MM.1S (cell line): ENCODE measurements around the gene APOC1.
A peak's percentile ranks its signal among the peaks of the same experiment; 100 is the strongest.

Experiments
- DNase-seq: peaks from one replicate; pipeline ENCODE4 v3.0.0-alpha.2; 2015
- H2AFZ ChIP-seq: fragments of 300-600 bp; sonication (generic); 2 replicates; pipeline ENCODE4 v1.6.0; 2016; ENCODE audit warnings: antibody characterized with exemption, low read length
- H3F3A ChIP-seq: fragments of 300-600 bp; sonication (generic); 2 replicates; pipeline ENCODE4 v1.6.1; 2016; ENCODE audit warnings: mild to moderate bottlenecking, antibody characterized with exemption, low read length, moderate library complexity, mixed read lengths; ENCODE audit not compliant: insufficient read depth
- H3K27ac ChIP-seq: fragments of 300-600 bp; sonication (generic); 2 replicates; pipeline ENCODE4 v1.5.1; 2016; ENCODE audit warnings: mild to moderate bottlenecking, low read length
- H3K27me3 ChIP-seq: fragments of 300-600 bp; sonication (generic); replicated peaks from 2 replicates; pipeline ENCODE4 v1.6.0; 2016; ENCODE audit warnings: low read length; ENCODE audit not compliant: insufficient read depth
- H3K36me3 ChIP-seq: fragments of 300-600 bp; sonication (generic); replicated peaks from 2 replicates; pipeline ENCODE4 v1.6.1; 2016; ENCODE audit warnings: mild to moderate bottlenecking, low read length, mixed read lengths; ENCODE audit not compliant: insufficient read depth
- H3K4me1 ChIP-seq: fragments of 300-600 bp; sonication (generic); 2 replicates; pipeline ENCODE4 v1.6.1; 2016; ENCODE audit warnings: low read length, mixed read lengths
- H3K4me2 ChIP-seq: fragments of 300-600 bp; sonication (generic); 2 replicates; pipeline ENCODE4 v1.6.0; 2016; ENCODE audit warnings: low read depth, low read length
- H3K4me3 ChIP-seq: fragments of 300-600 bp; sonication (generic); 2 replicates; pipeline ENCODE4 v1.5.1; 2016; ENCODE audit warnings: low read length, mixed read lengths
- H3K79me2 ChIP-seq: fragments of 300-600 bp; sonication (generic); 2 replicates; pipeline ENCODE4 v1.6.1; 2016; ENCODE audit warnings: mixed run types, low read length, mixed read lengths
- H3K9ac ChIP-seq: fragments of 300-600 bp; sonication (generic); 2 replicates; pipeline ENCODE4 v1.6.1; 2016; ENCODE audit warnings: low read length, mixed read lengths
- H3K9me2 ChIP-seq: fragments of 300-600 bp; sonication (generic); replicated peaks from 2 replicates; pipeline ENCODE4 v1.6.1; 2016; ENCODE audit warnings: mild to moderate bottlenecking, low read length, mixed read lengths; ENCODE audit not compliant: insufficient read depth
- H3K9me3 ChIP-seq: fragments of 300-600 bp; sonication (generic); replicated peaks from 2 replicates; pipeline ENCODE4 v1.6.1; 2016; ENCODE audit warnings: mild to moderate bottlenecking, low read length, mixed read lengths; ENCODE audit not compliant: insufficient read depth
- H4K20me1 ChIP-seq: fragments of 300-600 bp; sonication (generic); 2 replicates; pipeline ENCODE4 v1.6.1; 2016; ENCODE audit warnings: mild to moderate bottlenecking, low read length, moderate library complexity, mixed read lengths; ENCODE audit not compliant: insufficient read depth
- EZH2 ChIP-seq: fragments of 300-600 bp; sonication (generic); optimal IDR thresholded peaks from 2 replicates; pipeline ENCODE3; 2017; ENCODE audit warnings: low read depth, mild to moderate bottlenecking, antibody characterized with exemption, low read length, mixed read lengths
- EZH2phosphoT487 ChIP-seq: fragments of 300-600 bp; sonication (generic); IDR thresholded peaks from 2 replicates; pipeline ENCODE4 v1.6.1; 2018; ENCODE audit warnings: antibody characterized with exemption, low read length
- TF ChIP-seq, protein P1 (sequence below): fragments of 300-600 bp; sonication (generic); IDR thresholded peaks from 2 replicates; pipeline ENCODE4 v1.5.1; 2016; ENCODE audit warnings: antibody characterized with exemption, low read length, mixed read lengths

Gene APOC1

DNA sequence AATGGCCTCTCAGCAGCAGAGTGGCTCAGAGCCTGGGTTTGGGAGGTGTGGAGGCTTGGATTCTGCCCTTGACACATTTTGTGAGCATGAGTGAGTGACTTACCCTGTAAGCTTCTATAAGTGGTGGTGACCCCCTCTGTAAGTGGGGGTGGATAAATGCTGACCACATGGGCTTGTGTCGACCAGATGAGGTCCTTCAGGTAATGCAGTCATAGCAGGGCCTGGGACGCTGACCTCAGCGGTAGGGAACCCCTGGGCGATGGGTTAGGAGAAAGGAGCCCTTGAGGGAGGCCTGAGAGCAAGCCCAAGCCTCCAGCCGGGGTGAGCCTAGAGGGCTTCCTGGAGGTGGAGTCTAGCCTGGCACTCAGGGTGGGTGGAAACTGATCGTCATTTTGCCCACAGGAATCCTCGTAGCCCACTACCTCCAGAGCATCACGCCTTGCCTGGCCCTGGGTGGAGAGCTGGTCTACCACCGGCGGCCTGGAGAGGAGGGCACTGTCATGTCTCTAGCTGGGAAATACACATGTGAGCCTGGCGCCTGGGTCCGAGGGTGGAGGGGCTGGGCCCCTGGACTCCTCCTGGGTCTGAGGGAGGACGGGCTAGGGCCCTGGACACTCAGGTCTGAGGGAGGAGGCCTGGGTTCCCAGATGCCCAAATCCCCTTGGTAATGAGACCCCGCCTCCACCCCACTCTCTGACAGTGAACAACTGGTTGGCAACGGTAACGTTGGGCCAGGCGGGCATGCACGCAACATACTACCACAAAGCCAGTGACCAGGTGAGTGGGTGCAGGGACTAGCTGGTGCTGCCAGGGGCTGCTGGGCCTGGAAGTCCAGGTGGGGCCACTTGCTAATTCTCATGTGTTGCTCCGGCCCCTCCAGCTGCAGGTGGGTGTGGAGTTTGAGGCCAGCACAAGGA is 13.8 kb upstream of the APOC1 start:
- Histone ChIP-seq H3K4me1 (no peaks in the 10 kb centered on the region), H3K4me3 (no peak overlapping the region), H3K9ac (no peak overlapping the region), H3K9me3 (no peaks in the 10 kb centered on the region), H3K36me3 (peaks cover 3% of the 10 kb centered on the region), H3K4me2 (no peak overlapping the region), H3K27me3 (peaks cover 5% of the 10 kb centered on the region), H3K79me2 (peaks cover 14% of the 10 kb centered on the region), H3K9me2 (no peaks in the 10 kb centered on the region), H2AFZ (no peak overlapping the region), H4K20me1 (no peaks in the 10 kb centered on the region), H3K27ac (no peak overlapping the region), H3F3A (0 out of 2 replicates have a peak, but pooled peaks cover 2% of the 10 kb centered on the region)
- DNase-seq: no peak
- TF ChIP-seq EZH2 (no peak), EZH2phosphoT487 (no peak)
- TF ChIP-seq, protein P1, sequence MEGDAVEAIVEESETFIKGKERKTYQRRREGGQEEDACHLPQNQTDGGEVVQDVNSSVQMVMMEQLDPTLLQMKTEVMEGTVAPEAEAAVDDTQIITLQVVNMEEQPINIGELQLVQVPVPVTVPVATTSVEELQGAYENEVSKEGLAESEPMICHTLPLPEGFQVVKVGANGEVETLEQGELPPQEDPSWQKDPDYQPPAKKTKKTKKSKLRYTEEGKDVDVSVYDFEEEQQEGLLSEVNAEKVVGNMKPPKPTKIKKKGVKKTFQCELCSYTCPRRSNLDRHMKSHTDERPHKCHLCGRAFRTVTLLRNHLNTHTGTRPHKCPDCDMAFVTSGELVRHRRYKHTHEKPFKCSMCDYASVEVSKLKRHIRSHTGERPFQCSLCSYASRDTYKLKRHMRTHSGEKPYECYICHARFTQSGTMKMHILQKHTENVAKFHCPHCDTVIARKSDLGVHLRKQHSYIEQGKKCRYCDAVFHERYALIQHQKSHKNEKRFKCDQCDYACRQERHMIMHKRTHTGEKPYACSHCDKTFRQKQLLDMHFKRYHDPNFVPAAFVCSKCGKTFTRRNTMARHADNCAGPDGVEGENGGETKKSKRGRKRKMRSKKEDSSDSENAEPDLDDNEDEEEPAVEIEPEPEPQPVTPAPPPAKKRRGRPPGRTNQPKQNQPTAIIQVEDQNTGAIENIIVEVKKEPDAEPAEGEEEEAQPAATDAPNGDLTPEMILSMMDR: no peak

DNA sequence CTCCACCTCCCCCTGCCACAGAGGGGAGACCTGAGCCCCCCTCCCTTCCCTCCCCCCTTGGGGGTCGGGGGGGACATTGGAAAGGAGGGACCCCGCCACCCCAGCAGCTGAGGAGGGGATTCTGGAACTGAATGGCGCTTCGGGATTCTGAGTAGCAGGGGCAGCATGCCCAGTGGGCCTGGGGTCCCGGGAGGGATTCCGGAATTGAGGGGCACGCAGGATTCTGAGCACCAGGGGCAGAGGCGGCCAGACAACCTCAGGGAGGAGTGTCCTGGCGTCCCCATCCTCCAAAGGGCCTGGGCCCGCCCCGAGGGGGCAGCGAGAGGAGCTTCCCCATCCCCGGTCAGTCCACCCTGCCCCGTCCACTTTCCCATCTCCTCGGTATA is 11.2 kb upstream of the APOC1 start:
- Histone ChIP-seq H3K4me1 (no peaks in the 10 kb centered on the region), H3K4me2 (no peak overlapping the region), H3K27me3 (peaks cover 23% of the 10 kb centered on the region), H3F3A (0 out of 2 replicates have a peak, but pooled peaks cover 2% of the 10 kb centered on the region), H3K9ac (no peak overlapping the region), H3K27ac (no peak overlapping the region), H4K20me1 (no peaks in the 10 kb centered on the region), H3K79me2 (no peaks in the 10 kb centered on the region), H3K9me3 (no peaks in the 10 kb centered on the region), H3K36me3 (no peaks in the 10 kb centered on the region; the same call in 1 of the 2 replicates), H3K4me3 (no peak overlapping the region), H2AFZ (no peak overlapping the region), H3K9me2 (no peaks in the 10 kb centered on the region)
- no peak for DNase-seq
- TF ChIP-seq, protein P1: no peak
- no peak for TF ChIP-seq EZH2phosphoT487
- TF ChIP-seq EZH2: no peak

DNA sequence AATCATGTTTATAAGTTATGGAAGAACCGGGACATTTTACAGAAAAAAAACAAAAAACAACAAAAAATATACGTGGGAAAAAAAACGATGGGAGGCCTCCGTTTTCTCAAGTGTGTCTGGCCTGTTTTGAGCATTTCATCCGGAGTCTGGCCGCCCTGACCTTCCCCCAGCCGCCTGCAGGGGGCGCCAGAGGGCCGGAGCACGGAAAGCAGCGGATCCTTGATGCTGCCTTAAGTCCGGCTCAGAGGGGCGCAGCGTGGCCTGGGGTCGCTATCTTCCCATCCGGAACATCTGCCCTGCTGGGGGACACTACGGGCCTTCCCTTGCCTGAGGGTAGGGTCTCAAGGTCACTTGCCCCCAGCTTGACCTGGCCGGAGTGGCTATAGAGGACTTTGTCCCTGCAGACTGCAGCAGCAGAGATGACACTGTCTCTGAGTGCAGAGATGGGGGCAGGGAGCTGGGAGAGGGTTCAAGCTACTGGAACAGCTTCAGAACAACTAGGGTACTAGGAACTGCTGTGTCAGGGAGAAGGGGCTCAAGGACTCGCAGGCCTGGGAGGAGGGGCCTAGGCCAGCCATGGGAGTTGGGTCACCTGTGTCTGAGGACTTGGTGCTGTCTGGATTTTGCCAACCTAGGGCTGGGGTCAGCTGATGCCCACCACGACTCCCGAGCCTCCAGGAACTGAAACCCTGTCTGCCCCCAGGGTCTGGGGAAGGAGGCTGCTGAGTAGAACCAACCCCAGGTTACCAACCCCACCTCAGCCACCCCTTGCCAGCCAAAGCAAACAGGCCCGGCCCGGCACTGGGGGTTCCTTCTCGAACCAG is 10.6 kb upstream of the APOC1 start:
- no peaks in the 10 kb centered on the region for H3K9me2 ChIP-seq
- H3K4me3 ChIP-seq: no peak overlapping the region
- no peaks in the 10 kb centered on the region for H3K79me2 ChIP-seq
- no peaks in the 10 kb centered on the region for H3K4me1 ChIP-seq
- H3K9me3 ChIP-seq: no peaks in the 10 kb centered on the region
- TF ChIP-seq EZH2: no peak
- TF ChIP-seq, protein P1: peak; percentile 94
- H3F3A ChIP-seq: 0 out of 2 replicates have a peak, but pooled peaks cover 2% of the 10 kb centered on the region
- H3K27ac ChIP-seq: no peak overlapping the region
- DNase-seq: peak; percentile 58
- H4K20me1 ChIP-seq: no peaks in the 10 kb centered on the region
- H3K36me3 ChIP-seq: no peaks in the 10 kb centered on the region; the same call in 1 of the 2 replicates
- H3K9ac ChIP-seq: no peak overlapping the region
- H3K27me3 ChIP-seq: peaks cover 23% of the 10 kb centered on the region
- no peak overlapping the region for H2AFZ ChIP-seq
- H3K4me2 ChIP-seq: no peak overlapping the region
